Ammon's horn (tissue), 1 donor: ENCODE results near the gene PPP1CC.
"Not testable (repeated sequence)": the region's sequence is repeated elsewhere in the genome, so short reads cannot be mapped to it uniquely, and the experiment has no call there.

ENCODE experiments used
- DNase-seq: peaks from one replicate; pipeline ENCODE4 v3.0.0-alpha.2; 2016; ENCODE audit warnings: low spot score

The PPP1CC gene

GRCh38 chr12:110754101-110754793 is 11.6 kb upstream of the PPP1CC start:
- DNase-seq: no peak

GRCh38 chr12:110750784-110751461 is 8.2 kb upstream of the PPP1CC start:
- no peak for DNase-seq

- no peak for DNase-seq
Measured at GRCh38 chr12:110746550-110746949, 3.9 kb upstream of the PPP1CC start.

- no peak for DNase-seq
Measured at GRCh38 chr12:110745542-110746284, 3.0 kb upstream of the PPP1CC start.

- DNase-seq: no peak
Measured at GRCh38 chr12:110744601-110745264, 2.0 kb upstream of the PPP1CC start.

- DNase-seq: peak; percentile 91
Measured at GRCh38 chr12:110744151-110744571, 1.5 kb upstream of the PPP1CC start.

- peak; percentile 43 for DNase-seq
Measured at GRCh38 chr12:110743571-110744093, 941 bp upstream of the PPP1CC start.

GRCh38 chr12:110742096-110742717 is 484 bp downstream of the PPP1CC start:
- no peak for DNase-seq

GRCh38 chr12:110741341-110742095 is 1.2 kb downstream of the PPP1CC start:
- DNase-seq: peak; percentile 58

- DNase-seq: no peak
Measured at GRCh38 chr12:110739894-110740293, 2.8 kb downstream of the PPP1CC start.

GRCh38 chr12:110739488-110739887 is 3.2 kb downstream of the PPP1CC start:
- DNase-seq: no peak

- DNase-seq: no peak
Measured at GRCh38 chr12:110737532-110737931, 5.2 kb downstream of the PPP1CC start.

- DNase-seq: not testable (repeated sequence)
Measured at GRCh38 chr12:110737016-110737415, 5.7 kb downstream of the PPP1CC start.

GRCh38 chr12:110733900-110734299 is 8.8 kb downstream of the PPP1CC start:
- DNase-seq: no peak

GRCh38 chr12:110733089-110733715 is 9.5 kb downstream of the PPP1CC start:
- DNase-seq: no peak

- DNase-seq: no peak
Measured at GRCh38 chr12:110732572-110732971, 10.1 kb downstream of the PPP1CC start.

- no peak for DNase-seq
Measured at GRCh38 chr12:110731479-110731878, 11.2 kb downstream of the PPP1CC start.

GRCh38 chr12:110728628-110729027 is 14.1 kb downstream of the PPP1CC start:
- DNase-seq: no peak

- no peak for DNase-seq
Measured at GRCh38 chr12:110726708-110727369, 15.9 kb downstream of the PPP1CC start.

- DNase-seq: no peak
Measured at GRCh38 chr12:110726028-110726427, 16.7 kb downstream of the PPP1CC start.
